Testis (tissue), 3 donors: ENCODE results near the gene HOXA6. TPM values are rescaled to one million over a fixed set of nuclear protein-coding genes. Genes with fewer than 3 reads are reported as not detected.

Experiments
- DNase-seq: peaks from one replicate; pipeline ENCODE4 v3.0.0-alpha.2; 2019
- H3K27ac ChIP-seq, 2 donors: fragments of 200-600 bp; sonication (generic); one replicate each; pipeline ENCODE4 v1.5.1; 2019
- H3K27me3 ChIP-seq: fragments of 200-600 bp; sonication (generic); one replicate; pipeline ENCODE4 v1.5.1; 2019
- H3K36me3 ChIP-seq: fragments of 200-600 bp; sonication (generic); one replicate; pipeline ENCODE4 v1.5.1; 2017; ENCODE audit warnings: low read depth; ENCODE audit errors: missing control alignments
- H3K4me1 ChIP-seq: fragments of 200-600 bp; sonication (generic); one replicate; pipeline ENCODE4 v1.5.1; 2019
- H3K4me3 ChIP-seq, 2 donors: fragments of 200-600 bp; sonication (generic); one replicate each; pipeline ENCODE4 v1.5.1; 2017 to 2019
- H3K9me3 ChIP-seq: fragments of 200-600 bp; sonication (generic); one replicate; pipeline ENCODE4 v1.5.1; 2017
- CTCF ChIP-seq, 3 experiments: fragments of 450-650 bp in 2 of 3; fragments of 200-600 bp in 1 of 3; sonication (generic) in 1 of 3; IDR thresholded peaks; one replicate each; pipeline ENCODE4 v1.5.1; 2016 to 2019; ENCODE audit warnings: antibody characterized with exemption in 3 of 3, mild to moderate bottlenecking in 2 of 3, moderate library complexity in 1 of 3
- POLR2A ChIP-seq: fragments of 450-650 bp; IDR thresholded peaks from one replicate; pipeline ENCODE4 v1.6.1; 2017; ENCODE audit warnings: antibody characterized with exemption, mild to moderate bottlenecking, moderate library complexity
- WGBS, 2 donors: methylation state at CpG; one replicate each; pipeline ENCODE4 v1.1.5; 2018; 5-methylcytosine and 5-hydroxymethylcytosine counted together
- intact Hi-C: fragments of 100-400 bp; cut with DNase I; formaldehyde crosslinking; loops from one replicate; pipeline ENCODE4 v1.15.1; 2023; ENCODE audit warnings: low total_unique reads
- polyA plus RNA-seq: library from polyadenylated mRNA; stranded (reverse); fragments of 350-450 nt; fragmentation: Illumina TruSeq; extraction: RNeasy Lipid Tissue Mini Kit (QIAGEN cat#74804); gene quantifications from one replicate; pipeline ENCODE4 v1.2.3, GENCODE V29; 2014; ENCODE audit warnings: low read depth, low replicate concordance; ENCODE audit not compliant: insufficient read depth
- total RNA-seq, 2 donors: library from RNA; depleted of rRNA; stranded (reverse); fragments of >200 nt; gene quantifications; one replicate each; pipeline ENCODE4 v1.2.3, GENCODE V29; 2016

HOXA6 gene
- total and polyA plus RNA-seq, 3 donors from 2014 or later: 0.37 TPM; not detected in 2

GRCh38 chr7:27126596-27127327, 20.8 kb downstream of the HOXA6 start:
- H3K9me3 ChIP-seq: no peaks in the 10 kb centered on the region
- no peak for TF ChIP-seq POLR2A
- no peak for TF ChIP-seq CTCF (IDR thresholded peaks at IDR 0.05)
- no peak overlapping the region for H3K27ac ChIP-seq
- intact Hi-C loops: no loop called here
- no peak overlapping the region for H3K4me3 ChIP-seq
- 53 to 59% methylated on average over 3 of the region's 3 CpGs for WGBS, 2 donors
- H3K36me3 ChIP-seq: no peaks in the 10 kb centered on the region
- no peaks in the 10 kb centered on the region for H3K4me1 ChIP-seq
- DNase-seq: no peak
- H3K27me3 ChIP-seq: no peaks in the 10 kb centered on the region

- no peak overlapping the region for H3K27ac ChIP-seq
- H3K27me3 ChIP-seq: no peaks in the 10 kb centered on the region
- no peaks in the 10 kb centered on the region for H3K36me3 ChIP-seq
- DNase-seq: no peak
- H3K9me3 ChIP-seq: no peaks in the 10 kb centered on the region
- H3K4me3 ChIP-seq: no peak overlapping the region
- intact Hi-C loops: no loop called here
- no peaks in the 10 kb centered on the region for H3K4me1 ChIP-seq
- 53% methylated on average over 5 of the region's 5 CpGs for WGBS, 2 donors
- TF ChIP-seq POLR2A: no peak
- TF ChIP-seq CTCF (IDR thresholded peaks at IDR 0.05): no peak
Observed at GRCh38 chr7:27125986-27126394, 21.6 kb downstream of the HOXA6 start.

GRCh38 chr7:27124902-27125689, 22.5 kb downstream of the HOXA6 start:
- DNase-seq: no peak
- H3K36me3 ChIP-seq: no peaks in the 10 kb centered on the region
- H3K4me3 ChIP-seq: no peak overlapping the region
- TF ChIP-seq POLR2A (no peak), CTCF (IDR thresholded peaks at IDR 0.05) (no peak)
- no peak overlapping the region for H3K27ac ChIP-seq
- no peaks in the 10 kb centered on the region for H3K9me3 ChIP-seq
- H3K27me3 ChIP-seq: no peaks in the 10 kb centered on the region
- WGBS, 2 donors: 54 to 56% methylated on average over 7 to 8 of the region's 8 CpGs
- no peaks in the 10 kb centered on the region for H3K4me1 ChIP-seq
- intact Hi-C loops: no loop called here

- no peaks in the 10 kb centered on the region for H3K36me3 ChIP-seq
- H3K9me3 ChIP-seq: no peaks in the 10 kb centered on the region
- no peak overlapping the region for H3K27ac ChIP-seq
- intact Hi-C loops: no loop called here
- H3K4me1 ChIP-seq: no peaks in the 10 kb centered on the region
- 14 to 16% methylated on average over 32 to 43 of the region's 43 CpGs for WGBS, 2 donors
- no peaks in the 10 kb centered on the region for H3K27me3 ChIP-seq
- no peak overlapping the region for H3K4me3 ChIP-seq
- no peak for DNase-seq
- no peak for TF ChIP-seq POLR2A
Observed at GRCh38 chr7:27124096-27124901, 23.3 kb downstream of the HOXA6 start.

GRCh38 chr7:27123477-27124053, 24.0 kb downstream of the HOXA6 start:
- Histone ChIP-seq H3K27ac (no peak overlapping the region), H3K36me3 (no peaks in the 10 kb centered on the region), H3K4me1 (no peaks in the 10 kb centered on the region), H3K27me3 (no peaks in the 10 kb centered on the region), H3K9me3 (no peaks in the 10 kb centered on the region), H3K4me3 (no peak overlapping the region)
- intact Hi-C loops: no loop called here
- no peak for DNase-seq
- 18 to 34% methylated on average over 18 to 26 of the region's 26 CpGs for WGBS, 2 donors
- TF ChIP-seq CTCF (IDR thresholded peaks at IDR 0.05) (no peak), POLR2A (no peak)
